ENCODE measurements around the gene TMEM181.

DNA sequence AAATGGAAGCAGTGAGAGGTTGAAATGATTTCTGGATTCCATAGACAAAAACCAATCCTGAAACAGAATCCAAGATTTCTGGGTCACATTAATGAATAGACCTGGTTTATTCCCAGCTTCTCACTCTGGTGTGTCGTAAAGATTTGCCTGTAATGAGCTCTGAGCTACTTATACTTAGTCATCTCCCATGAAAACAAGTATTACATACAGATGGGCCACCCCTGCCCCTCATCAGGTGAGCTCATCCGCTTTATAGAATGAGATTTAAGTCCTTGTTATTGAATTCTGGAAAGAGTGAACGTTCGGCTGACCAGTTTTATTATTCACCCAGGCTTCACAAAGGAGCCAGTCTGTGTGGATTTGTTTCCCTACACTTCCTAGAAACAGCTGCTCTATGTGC is 47.1 kb upstream of the TMEM181 start:
- no peak for TF ChIP-seq EZH2 (IDR thresholded peaks at IDR 0.05; ENCODE audit: borderline replicate concordance, low read depth, low read length, poor library complexity, severe bottlenecking)
- TF ChIP-seq, protein P1, sequence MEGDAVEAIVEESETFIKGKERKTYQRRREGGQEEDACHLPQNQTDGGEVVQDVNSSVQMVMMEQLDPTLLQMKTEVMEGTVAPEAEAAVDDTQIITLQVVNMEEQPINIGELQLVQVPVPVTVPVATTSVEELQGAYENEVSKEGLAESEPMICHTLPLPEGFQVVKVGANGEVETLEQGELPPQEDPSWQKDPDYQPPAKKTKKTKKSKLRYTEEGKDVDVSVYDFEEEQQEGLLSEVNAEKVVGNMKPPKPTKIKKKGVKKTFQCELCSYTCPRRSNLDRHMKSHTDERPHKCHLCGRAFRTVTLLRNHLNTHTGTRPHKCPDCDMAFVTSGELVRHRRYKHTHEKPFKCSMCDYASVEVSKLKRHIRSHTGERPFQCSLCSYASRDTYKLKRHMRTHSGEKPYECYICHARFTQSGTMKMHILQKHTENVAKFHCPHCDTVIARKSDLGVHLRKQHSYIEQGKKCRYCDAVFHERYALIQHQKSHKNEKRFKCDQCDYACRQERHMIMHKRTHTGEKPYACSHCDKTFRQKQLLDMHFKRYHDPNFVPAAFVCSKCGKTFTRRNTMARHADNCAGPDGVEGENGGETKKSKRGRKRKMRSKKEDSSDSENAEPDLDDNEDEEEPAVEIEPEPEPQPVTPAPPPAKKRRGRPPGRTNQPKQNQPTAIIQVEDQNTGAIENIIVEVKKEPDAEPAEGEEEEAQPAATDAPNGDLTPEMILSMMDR (conservative IDR thresholded peaks at IDR 0.05; ENCODE audit: low read depth, low read length): no peak
